ENCODE measurements around the gene ZNF219. TPM values are rescaled to one million over a fixed set of nuclear protein-coding genes. Genes with fewer than 3 reads are reported as not detected.

Gene ZNF219
- total and polyA plus RNA-seq, 2 of the 13 experiments (the other 11 are each of a cell fraction or from before 2014, with no cell fraction given), result 34.5 to 36.6 TPM

DNA sequence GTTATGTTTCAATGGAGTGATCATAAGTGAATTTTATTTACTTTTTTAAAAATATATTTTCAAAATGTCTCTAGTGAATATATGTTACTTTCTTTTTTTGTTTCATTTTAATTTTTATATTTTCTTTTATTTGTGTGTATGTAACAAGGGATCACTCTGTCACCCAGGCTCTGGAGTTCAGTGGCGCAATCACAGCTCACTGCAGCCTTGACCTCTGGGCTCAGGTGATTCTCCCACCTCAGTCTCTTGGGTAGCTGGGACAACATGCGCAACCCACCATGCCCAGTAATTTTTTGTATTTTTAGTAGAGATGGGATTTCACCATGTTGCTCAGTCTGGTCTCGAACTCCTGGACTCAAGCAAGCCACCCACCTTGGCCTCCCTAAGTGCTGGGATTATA lies 20.5 kb upstream of the ZNF219 start (continued):
- TF ChIP-seq NR2F1 (CRISPR knock-in tag; IDR thresholded peaks at IDR 0.05) (peak; percentile 51 to 65; a peak in 3 of 4 replicates), RARA (CRISPR knock-in tag; IDR thresholded peaks at IDR 0.05) (peak; percentile 53), MZF1 (CRISPR knock-in tag; IDR thresholded peaks at IDR 0.05; ENCODE audit: borderline replicate concordance) (no peak), CEBPB (IDR thresholded peaks at IDR 0.05; ENCODE audit: borderline replicate concordance, low read depth, low read length) (peak; percentile 81; the same call in 1 of the 2 replicates), ZNF563 (CRISPR knock-in tag; IDR thresholded peaks at IDR 0.05) (no peak), GATAD2A (CRISPR knock-in tag; IDR thresholded peaks at IDR 0.05) (peak; percentile 36; the same call in 1 of the 2 replicates), CEBPG (CRISPR knock-in tag; IDR thresholded peaks at IDR 0.05) (peak; percentile 76), HNF4G (IDR thresholded peaks at IDR 0.05; ENCODE audit: borderline replicate concordance, low read depth, low read length) (0 out of 2 replicates have a peak, but pooled peaks have one; percentile 10), HNF4G (CRISPR knock-in tag; IDR thresholded peaks at IDR 0.05; ENCODE audit: borderline replicate concordance, low read depth) (no peak), ZZZ3 (CRISPR knock-in tag; IDR thresholded peaks at IDR 0.05; ENCODE audit: borderline replicate concordance) (no peak), FOXA3 (CRISPR knock-in tag; IDR thresholded peaks at IDR 0.05) (peak; percentile 14; the same call in 1 of the 2 replicates), ZNF251 (CRISPR knock-in tag; IDR thresholded peaks at IDR 0.05) (no peak), HMG20A (CRISPR knock-in tag; IDR thresholded peaks at IDR 0.05; ENCODE audit: borderline replicate concordance) (no peak), TFAP4 (IDR thresholded peaks at IDR 0.05; ENCODE audit: borderline replicate concordance, low read depth) (peak; percentile 28; the same call in 1 of the 2 replicates), NCOA2 (CRISPR knock-in tag; IDR thresholded peaks at IDR 0.05) (0 out of 2 replicates have a peak, but pooled peaks have one; percentile 29), NR2F6 (IDR thresholded peaks at IDR 0.05) (peak; percentile 79), NR2F6 (CRISPR knock-in tag; IDR thresholded peaks at IDR 0.05) (peak; percentile 79), ESRRA (CRISPR knock-in tag; IDR thresholded peaks at IDR 0.05; ENCODE audit: low read depth) (no peak), RXRA (CRISPR knock-in tag; IDR thresholded peaks at IDR 0.05) (peak; percentile 47; the same call in 1 of the 2 replicates), ZNF773 (CRISPR knock-in tag; IDR thresholded peaks at IDR 0.05; ENCODE audit: borderline replicate concordance) (no peak), HNF4A (CRISPR knock-in tag; IDR thresholded peaks at IDR 0.05) (peak; percentile 51; the same call in 1 of the 2 replicates), NR2C2 (CRISPR knock-in tag; IDR thresholded peaks at IDR 0.05; ENCODE audit: borderline replicate concordance) (peak; percentile 49; the same call in 1 of the 2 replicates)
- TF ChIP-seq, protein P1, sequence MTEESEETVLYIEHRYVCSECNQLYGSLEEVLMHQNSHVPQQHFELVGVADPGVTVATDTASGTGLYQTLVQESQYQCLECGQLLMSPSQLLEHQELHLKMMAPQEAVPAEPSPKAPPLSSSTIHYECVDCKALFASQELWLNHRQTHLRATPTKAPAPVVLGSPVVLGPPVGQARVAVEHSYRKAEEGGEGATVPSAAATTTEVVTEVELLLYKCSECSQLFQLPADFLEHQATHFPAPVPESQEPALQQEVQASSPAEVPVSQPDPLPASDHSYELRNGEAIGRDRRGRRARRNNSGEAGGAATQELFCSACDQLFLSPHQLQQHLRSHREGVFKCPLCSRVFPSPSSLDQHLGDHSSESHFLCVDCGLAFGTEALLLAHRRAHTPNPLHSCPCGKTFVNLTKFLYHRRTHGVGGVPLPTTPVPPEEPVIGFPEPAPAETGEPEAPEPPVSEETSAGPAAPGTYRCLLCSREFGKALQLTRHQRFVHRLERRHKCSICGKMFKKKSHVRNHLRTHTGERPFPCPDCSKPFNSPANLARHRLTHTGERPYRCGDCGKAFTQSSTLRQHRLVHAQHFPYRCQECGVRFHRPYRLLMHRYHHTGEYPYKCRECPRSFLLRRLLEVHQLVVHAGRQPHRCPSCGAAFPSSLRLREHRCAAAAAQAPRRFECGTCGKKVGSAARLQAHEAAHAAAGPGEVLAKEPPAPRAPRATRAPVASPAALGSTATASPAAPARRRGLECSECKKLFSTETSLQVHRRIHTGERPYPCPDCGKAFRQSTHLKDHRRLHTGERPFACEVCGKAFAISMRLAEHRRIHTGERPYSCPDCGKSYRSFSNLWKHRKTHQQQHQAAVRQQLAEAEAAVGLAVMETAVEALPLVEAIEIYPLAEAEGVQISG (CRISPR knock-in tag; IDR thresholded peaks at IDR 0.05), result no peak
- TF ChIP-seq, protein P2, sequence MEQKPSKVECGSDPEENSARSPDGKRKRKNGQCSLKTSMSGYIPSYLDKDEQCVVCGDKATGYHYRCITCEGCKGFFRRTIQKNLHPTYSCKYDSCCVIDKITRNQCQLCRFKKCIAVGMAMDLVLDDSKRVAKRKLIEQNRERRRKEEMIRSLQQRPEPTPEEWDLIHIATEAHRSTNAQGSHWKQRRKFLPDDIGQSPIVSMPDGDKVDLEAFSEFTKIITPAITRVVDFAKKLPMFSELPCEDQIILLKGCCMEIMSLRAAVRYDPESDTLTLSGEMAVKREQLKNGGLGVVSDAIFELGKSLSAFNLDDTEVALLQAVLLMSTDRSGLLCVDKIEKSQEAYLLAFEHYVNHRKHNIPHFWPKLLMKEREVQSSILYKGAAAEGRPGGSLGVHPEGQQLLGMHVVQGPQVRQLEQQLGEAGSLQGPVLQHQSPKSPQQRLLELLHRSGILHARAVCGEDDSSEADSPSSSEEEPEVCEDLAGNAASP (CRISPR knock-in tag; IDR thresholded peaks at IDR 0.05; ENCODE audit: borderline replicate concordance), result peak; percentile 83; the same call in 1 of the 2 replicates

All from HepG2 (cell line).